ENCODE results near the gene MRPL43.

MRPL43 gene

GRCh38 chr10:101003639-101004206 lies 16.4 kb upstream of the MRPL43 start:
- peaks cover 41% of the 10 kb centered on the region for H3K36me3 ChIP-seq (ENCODE audit: insufficient read depth, low read length)
- peaks cover 19% of the 10 kb centered on the region for H3K4me1 ChIP-seq (ENCODE audit: insufficient read depth, low read length)
- H3K27me3 ChIP-seq (ENCODE audit: insufficient read depth, low read length) = no peaks in the 10 kb centered on the region
- H2AFZ ChIP-seq (ENCODE audit: low read depth, low read length) = no peak overlapping the region
- no peak overlapping the region for H3K4me3 ChIP-seq (ENCODE audit: low read length)
- H3K9me3 ChIP-seq (ENCODE audit: low read length) = no peaks in the 10 kb centered on the region

- no peak overlapping the region for H3K4me3 ChIP-seq (ENCODE audit: low read length)
- H3K27me3 ChIP-seq (ENCODE audit: insufficient read depth, low read length) = no peaks in the 10 kb centered on the region
- no peak overlapping the region for H2AFZ ChIP-seq (ENCODE audit: low read depth, low read length)
- peaks cover 41% of the 10 kb centered on the region for H3K36me3 ChIP-seq (ENCODE audit: insufficient read depth, low read length)
- H3K9me3 ChIP-seq (ENCODE audit: low read length) = no peaks in the 10 kb centered on the region
- H3K4me1 ChIP-seq (ENCODE audit: insufficient read depth, low read length) = peaks cover 32% of the 10 kb centered on the region
Observed at GRCh38 chr10:101002456-101002855, 15.2 kb upstream of the MRPL43 start.

GRCh38 chr10:101001659-101002035 lies 14.3 kb upstream of the MRPL43 start:
- Histone ChIP-seq H3K4me1 (ENCODE audit: insufficient read depth, low read length) (peaks cover 32% of the 10 kb centered on the region), H3K27me3 (ENCODE audit: insufficient read depth, low read length) (no peaks in the 10 kb centered on the region), H3K36me3 (ENCODE audit: insufficient read depth, low read length) (peaks cover 35% of the 10 kb centered on the region), H3K9me3 (ENCODE audit: low read length) (no peaks in the 10 kb centered on the region), H2AFZ (ENCODE audit: low read depth, low read length) (no peak overlapping the region), H3K4me3 (ENCODE audit: low read length) (peak overlapping the region; percentile 90)

GRCh38 chr10:101000915-101001658 lies 13.8 kb upstream of the MRPL43 start:
- Histone ChIP-seq H3K27me3 (ENCODE audit: insufficient read depth, low read length) (no peaks in the 10 kb centered on the region), H3K4me1 (ENCODE audit: insufficient read depth, low read length) (peaks cover 32% of the 10 kb centered on the region), H2AFZ (ENCODE audit: low read depth, low read length) (no peak overlapping the region), H3K36me3 (ENCODE audit: insufficient read depth, low read length) (peaks cover 31% of the 10 kb centered on the region), H3K4me3 (ENCODE audit: low read length) (peak overlapping the region; percentile 90), H3K9me3 (ENCODE audit: low read length) (no peaks in the 10 kb centered on the region)

- Histone ChIP-seq H3K4me3 (ENCODE audit: low read length) (peak overlapping the region; percentile 90), H3K4me1 (ENCODE audit: insufficient read depth, low read length) (peaks cover 32% of the 10 kb centered on the region), H3K9me3 (ENCODE audit: low read length) (no peaks in the 10 kb centered on the region)
Observed at GRCh38 chr10:101000127-101000914, 13.0 kb upstream of the MRPL43 start.

GRCh38 chr10:100999742-101000126 lies 12.4 kb upstream of the MRPL43 start, which contains the start of gene LZTS2:
Gene LZTS2 (plus strand): TSS chr10:100999808. CDS start chr10:101002539, 2,731 bp downstream.
- Histone ChIP-seq H3K36me3 (ENCODE audit: insufficient read depth, low read length) (peaks cover 19% of the 10 kb centered on the region), H2AFZ (ENCODE audit: low read depth, low read length) (peak within 1 kb of the TSS; percentile 7), H3K9me3 (ENCODE audit: low read length) (no peaks in the 10 kb centered on the region), H3K4me1 (ENCODE audit: insufficient read depth, low read length) (peaks cover 32% of the 10 kb centered on the region), H3K27me3 (ENCODE audit: insufficient read depth, low read length) (no peaks in the 10 kb centered on the region), H3K4me3 (ENCODE audit: low read length) (peak within 1 kb of the TSS; percentile 90)

More at GRCh38 chr10:101000127-101000914, 13.0 kb upstream of the MRPL43 start:
- peaks cover 23% of the 10 kb centered on the region for H3K36me3 ChIP-seq (ENCODE audit: insufficient read depth, low read length)
- H3K27me3 ChIP-seq (ENCODE audit: insufficient read depth, low read length) = no peaks in the 10 kb centered on the region
- H2AFZ ChIP-seq (ENCODE audit: low read depth, low read length) = no peak overlapping the region

GRCh38 chr10:100998991-100999741 lies 11.9 kb upstream of the MRPL43 start:
- peak overlapping the region; percentile 7 for H2AFZ ChIP-seq (ENCODE audit: low read depth, low read length)
- H3K9me3 ChIP-seq (ENCODE audit: low read length) = no peaks in the 10 kb centered on the region
- H3K27me3 ChIP-seq (ENCODE audit: insufficient read depth, low read length) = no peaks in the 10 kb centered on the region
- peaks cover 32% of the 10 kb centered on the region for H3K4me1 ChIP-seq (ENCODE audit: insufficient read depth, low read length)
- H3K36me3 ChIP-seq (ENCODE audit: insufficient read depth, low read length) = peaks cover 15% of the 10 kb centered on the region
- peak overlapping the region; percentile 90 for H3K4me3 ChIP-seq (ENCODE audit: low read length)

GRCh38 chr10:100998183-100998990 lies 11.1 kb upstream of the MRPL43 start:
- no peaks in the 10 kb centered on the region for H3K9me3 ChIP-seq (ENCODE audit: low read length)
- H2AFZ ChIP-seq (ENCODE audit: low read depth, low read length) = peak overlapping the region; percentile 7
- peak overlapping the region; percentile 90 for H3K4me3 ChIP-seq (ENCODE audit: low read length)
- H3K4me1 ChIP-seq (ENCODE audit: insufficient read depth, low read length) = peaks cover 32% of the 10 kb centered on the region
- H3K27me3 ChIP-seq (ENCODE audit: insufficient read depth, low read length) = no peaks in the 10 kb centered on the region
- peaks cover 15% of the 10 kb centered on the region for H3K36me3 ChIP-seq (ENCODE audit: insufficient read depth, low read length)

- H3K4me3 ChIP-seq (ENCODE audit: low read length) = peak overlapping the region; percentile 90
- peaks cover 32% of the 10 kb centered on the region for H3K4me1 ChIP-seq (ENCODE audit: insufficient read depth, low read length)
- H2AFZ ChIP-seq (ENCODE audit: low read depth, low read length) = no peak overlapping the region
- no peaks in the 10 kb centered on the region for H3K27me3 ChIP-seq (ENCODE audit: insufficient read depth, low read length)
- peaks cover 11% of the 10 kb centered on the region for H3K36me3 ChIP-seq (ENCODE audit: insufficient read depth, low read length)
- no peaks in the 10 kb centered on the region for H3K9me3 ChIP-seq (ENCODE audit: low read length)
Observed at GRCh38 chr10:100997360-100998182, 10.3 kb upstream of the MRPL43 start.

- H3K9me3 ChIP-seq (ENCODE audit: low read length) = no peaks in the 10 kb centered on the region
- no peak overlapping the region for H2AFZ ChIP-seq (ENCODE audit: low read depth, low read length)
- peaks cover 28% of the 10 kb centered on the region for H3K4me1 ChIP-seq (ENCODE audit: insufficient read depth, low read length)
- no peaks in the 10 kb centered on the region for H3K27me3 ChIP-seq (ENCODE audit: insufficient read depth, low read length)
- no peak overlapping the region for H3K4me3 ChIP-seq (ENCODE audit: low read length)
- peaks cover 10% of the 10 kb centered on the region for H3K36me3 ChIP-seq (ENCODE audit: insufficient read depth, low read length)
Observed at GRCh38 chr10:100996678-100997359, 9.5 kb upstream of the MRPL43 start.

- Histone ChIP-seq H2AFZ (ENCODE audit: low read depth, low read length) (no peak overlapping the region), H3K27me3 (ENCODE audit: insufficient read depth, low read length) (no peaks in the 10 kb centered on the region), H3K4me1 (ENCODE audit: insufficient read depth, low read length) (peaks cover 16% of the 10 kb centered on the region), H3K4me3 (ENCODE audit: low read length) (no peak overlapping the region), H3K36me3 (ENCODE audit: insufficient read depth, low read length) (peaks cover 25% of the 10 kb centered on the region), H3K9me3 (ENCODE audit: low read length) (no peaks in the 10 kb centered on the region)
Observed at GRCh38 chr10:100995181-100995580, 7.9 kb upstream of the MRPL43 start.

All from neuron (in vitro differentiated cells).